ENCODE measurements around the gene UTS2B. TPM values are rescaled to one million over a fixed set of nuclear protein-coding genes. Genes with fewer than 3 reads are reported as not detected.
A peak's percentile ranks its signal among the peaks of the same experiment; 100 is the strongest.
"Not testable (repeated sequence)": the region's sequence is repeated elsewhere in the genome, so short reads cannot be mapped to it uniquely, and the experiment has no call there.

Gene UTS2B
- total and polyA plus RNA-seq, 5 donors = 0.16 to 1.2 (median 0.42) TPM

DNA sequence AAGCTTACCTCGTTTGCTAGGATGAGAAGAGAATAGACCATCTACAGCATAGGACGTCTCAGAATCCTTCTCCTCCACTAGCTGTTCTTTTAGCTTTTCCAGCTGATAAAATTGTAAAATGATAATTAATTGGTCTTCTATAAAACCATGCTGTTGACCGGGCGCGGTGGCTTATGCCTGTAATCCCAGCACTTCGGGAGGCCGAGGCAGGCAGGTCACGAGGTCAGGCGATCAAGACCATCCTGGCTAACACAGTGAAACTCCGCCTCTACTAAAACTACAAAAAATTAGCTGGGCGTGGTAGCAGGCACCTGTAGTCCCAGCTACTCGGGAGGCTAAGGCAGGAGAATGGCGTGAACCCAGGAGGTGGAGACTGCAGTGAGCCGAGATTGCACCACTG is 55.1 kb downstream of the UTS2B start:
- H3K27me3 ChIP-seq (ENCODE audit: control insufficient read depth, insufficient read depth); DNase-seq; H3K4me3 ChIP-seq (ENCODE audit: low read length); H3K9me3 ChIP-seq (ENCODE audit: control insufficient read depth, low read length); H3K4me1 ChIP-seq (ENCODE audit: control insufficient read depth, insufficient read depth, low read length); H3K27ac ChIP-seq (ENCODE audit: low read length); ATAC-seq; intact Hi-C loops (cut with DNase I): not testable (repeated sequence)
- whole genome bisulfite sequencing = 95% methylated on average over 14 of the region's 14 CpGs

DNA sequence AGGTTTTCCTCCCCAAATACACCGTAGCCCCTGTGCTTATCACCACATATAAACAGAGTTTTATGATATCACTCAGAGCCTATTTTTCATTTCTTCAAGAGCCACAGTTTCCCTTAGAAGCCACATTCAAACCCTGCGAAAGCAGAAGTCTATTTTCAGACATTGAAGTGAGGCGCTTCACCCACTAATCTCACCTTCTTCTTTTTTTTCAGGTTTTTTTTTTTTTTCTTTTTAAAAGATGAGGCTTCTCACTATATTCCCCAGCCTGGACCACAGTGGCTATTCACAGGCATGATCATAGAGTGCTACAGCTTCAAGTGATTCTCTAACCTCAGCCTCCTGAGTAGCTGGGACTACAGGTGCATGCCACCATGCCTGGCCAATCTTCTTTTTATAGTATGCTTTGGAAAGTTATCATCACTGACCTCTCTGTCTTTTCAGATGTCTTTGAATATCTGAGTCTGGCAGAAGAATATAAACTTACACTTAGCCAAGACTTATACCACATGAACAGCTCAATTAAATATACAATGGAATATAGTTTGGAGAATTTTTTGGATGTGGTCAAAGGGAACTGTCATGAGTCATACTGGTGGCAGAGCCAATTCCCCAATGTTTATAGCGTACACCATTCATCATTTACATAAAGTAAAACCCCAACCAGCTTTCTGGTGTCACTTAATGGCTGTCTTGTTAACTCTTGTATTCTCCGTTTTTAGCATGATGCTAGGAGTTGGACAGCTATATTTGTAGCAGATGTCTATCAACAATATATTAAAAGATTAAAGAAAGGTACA is 60.8 kb downstream of the UTS2B start:
- DNase-seq (no peak), ATAC-seq (no peak)
- Histone ChIP-seq H3K27ac (ENCODE audit: low read length) (no peak overlapping the region), H3K4me3 (ENCODE audit: low read length) (no peak overlapping the region), H3K27me3 (ENCODE audit: control insufficient read depth, insufficient read depth) (no peaks in the 10 kb centered on the region), H3K9me3 (ENCODE audit: control insufficient read depth, low read length) (no peaks in the 10 kb centered on the region), H3K4me1 (ENCODE audit: control insufficient read depth, insufficient read depth, low read length) (no peaks in the 10 kb centered on the region)
- WGBS = 72% methylated on average over 5 of the region's 5 CpGs
- intact Hi-C loops (cut with DNase I) = loop anchor here in 1 of 4 donors (10.0 kb wide), 1 partner anchor 115 kb away; no protein-coding TSS in a partner anchor

DNA sequence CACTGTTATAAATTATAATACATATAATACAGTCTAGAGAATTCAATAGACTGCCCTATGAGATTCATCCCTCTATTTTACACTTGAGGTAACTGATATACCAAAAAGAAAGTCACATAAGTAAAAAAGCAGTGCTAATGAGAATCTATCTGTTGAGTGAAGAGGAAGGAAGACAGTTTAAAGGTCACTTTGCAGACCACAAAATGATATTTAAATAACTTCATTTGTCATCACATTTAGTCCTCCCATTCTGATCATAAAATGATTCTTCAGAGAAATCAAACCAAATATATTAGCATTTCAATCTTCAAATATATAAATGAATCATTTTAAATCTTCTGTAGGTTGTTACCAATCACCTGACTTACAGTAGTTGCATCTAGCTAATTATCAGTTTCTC is 61.6 kb downstream of the UTS2B start:
- Histone ChIP-seq H3K27me3 (ENCODE audit: control insufficient read depth, insufficient read depth) (no peaks in the 10 kb centered on the region), H3K4me3 (ENCODE audit: low read length) (no peak overlapping the region), H3K4me1 (ENCODE audit: control insufficient read depth, insufficient read depth, low read length) (no peaks in the 10 kb centered on the region), H3K9me3 (ENCODE audit: control insufficient read depth, low read length) (no peaks in the 10 kb centered on the region), H3K27ac (ENCODE audit: low read length) (no peak overlapping the region)
- ATAC-seq (no peak), DNase-seq (no peak)
- intact Hi-C loops (cut with DNase I) = loop anchor here in 1 of 4 donors (10.0 kb wide), 1 partner anchor 116 kb away; no protein-coding TSS in a partner anchor

DNA sequence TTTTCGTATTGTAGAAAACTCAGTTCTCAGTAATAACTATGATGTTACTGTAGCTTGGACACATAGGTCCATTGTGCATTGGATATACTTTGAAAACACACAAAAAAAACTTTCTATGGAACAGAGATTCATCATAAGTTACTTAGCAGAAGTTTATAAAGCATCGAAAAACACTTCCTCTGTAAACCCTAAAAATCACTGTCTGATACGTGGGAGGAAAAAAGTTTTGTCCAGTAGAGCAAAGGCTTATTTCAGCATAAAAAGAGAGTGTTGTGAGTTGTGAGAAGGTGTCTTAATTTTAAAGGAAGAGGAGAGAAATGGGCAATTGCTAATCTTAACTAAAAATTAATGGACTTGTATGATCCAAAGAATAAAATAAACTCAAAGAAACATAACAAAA is 66.5 kb downstream of the UTS2B start:
- no peaks in the 10 kb centered on the region for H3K4me1 ChIP-seq (ENCODE audit: control insufficient read depth, insufficient read depth, low read length)
- H3K27ac ChIP-seq (ENCODE audit: low read length) = no peak overlapping the region
- H3K9me3 ChIP-seq (ENCODE audit: control insufficient read depth, low read length) = no peaks in the 10 kb centered on the region
- ATAC-seq (peak in 1 of 2 donors; percentile 26), DNase-seq (no peak)
- H3K27me3 ChIP-seq (ENCODE audit: control insufficient read depth, insufficient read depth) = no peaks in the 10 kb centered on the region
- intact Hi-C loops (cut with DNase I) = loop anchor here in 1 of 4 donors (10.0 kb wide), 1 partner anchor 121 kb away; no protein-coding TSS in a partner anchor
- 48% methylated on average over 3 of the region's 3 CpGs for WGBS
- no peak overlapping the region for H3K4me3 ChIP-seq (ENCODE audit: low read length)

DNA sequence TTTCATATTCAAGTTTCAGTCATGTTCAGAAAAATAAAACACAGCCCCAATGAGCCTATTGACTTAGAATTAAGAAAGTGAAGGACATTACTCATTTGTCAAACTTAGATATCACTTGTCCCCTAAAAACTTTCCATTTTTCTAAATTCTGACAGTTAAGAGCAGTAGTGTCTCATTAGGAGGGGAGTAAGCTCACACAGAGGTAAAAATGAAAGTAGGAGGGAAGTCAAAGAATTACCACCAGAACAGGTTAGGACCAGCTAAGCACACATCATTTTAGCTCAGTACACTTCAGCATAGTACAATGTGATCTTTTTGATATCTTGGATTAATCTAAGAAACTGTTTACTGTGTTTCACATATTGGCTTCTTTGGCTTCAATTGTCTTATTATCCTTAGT is 67.0 kb downstream of the UTS2B start:
- Histone ChIP-seq H3K4me1 (ENCODE audit: control insufficient read depth, insufficient read depth, low read length) (no peaks in the 10 kb centered on the region), H3K27ac (ENCODE audit: low read length) (no peak overlapping the region), H3K4me3 (ENCODE audit: low read length) (peak overlapping the region; percentile 32), H3K27me3 (ENCODE audit: control insufficient read depth, insufficient read depth) (no peaks in the 10 kb centered on the region), H3K9me3 (ENCODE audit: control insufficient read depth, low read length) (no peaks in the 10 kb centered on the region)
- DNase-seq (no peak), ATAC-seq (peak; percentile 48 to 65)
- intact Hi-C loops (cut with DNase I) = loop anchor here in 1 of 4 donors (10.0 kb wide), 1 partner anchor 121 kb away; no protein-coding TSS in a partner anchor

DNA sequence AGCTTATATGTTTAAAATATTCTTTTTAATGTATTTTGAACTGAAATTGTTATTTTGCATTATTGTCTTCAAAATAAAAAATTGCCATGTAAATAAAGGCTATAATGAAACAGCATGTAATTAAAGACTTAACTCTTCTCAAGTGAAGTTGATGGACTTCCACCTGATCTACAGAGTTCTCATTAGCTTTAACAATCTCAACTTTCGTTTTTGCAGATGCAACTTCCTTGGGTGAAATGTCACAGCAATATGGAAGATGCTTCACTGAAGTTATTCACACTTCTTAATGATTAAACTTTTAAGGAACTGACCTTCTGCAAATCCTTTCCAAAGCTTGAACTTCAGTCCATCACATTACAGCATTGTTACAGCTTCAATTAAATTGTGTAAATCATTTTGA is 67.7 kb downstream of the UTS2B start:
- DNase-seq (no peak), ATAC-seq (no peak)
- no peaks in the 10 kb centered on the region for H3K4me1 ChIP-seq (ENCODE audit: control insufficient read depth, insufficient read depth, low read length)
- H3K27me3 ChIP-seq (ENCODE audit: control insufficient read depth, insufficient read depth) = no peaks in the 10 kb centered on the region
- H3K9me3 ChIP-seq (ENCODE audit: control insufficient read depth, low read length) = no peaks in the 10 kb centered on the region
- no peak overlapping the region for H3K4me3 ChIP-seq (ENCODE audit: low read length)
- intact Hi-C loops (cut with DNase I) = loop anchor here in 1 of 4 donors (10.0 kb wide), 1 partner anchor 122 kb away; no protein-coding TSS in a partner anchor
- H3K27ac ChIP-seq (ENCODE audit: low read length) = no peak overlapping the region
- WGBS = 72% methylated on average over 1 of the region's 1 CpG

DNA sequence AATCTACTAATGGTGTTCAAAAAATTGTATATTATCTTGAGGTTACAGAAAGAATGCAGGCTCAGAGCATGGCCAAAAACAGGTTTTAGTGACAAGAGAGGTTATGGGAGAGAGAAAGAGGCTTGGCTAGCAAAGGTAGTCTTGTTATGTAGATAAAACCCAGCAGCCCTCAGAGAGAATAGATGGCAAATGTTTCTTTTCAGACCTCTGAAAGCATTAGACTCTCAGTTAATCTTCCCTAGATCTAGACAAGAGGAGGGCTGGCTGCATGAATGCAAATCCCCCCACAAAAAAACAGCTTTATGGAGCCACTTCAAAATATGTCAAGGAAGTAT is 69.1 kb downstream of the UTS2B start:
- DNase-seq (no peak), ATAC-seq (no peak)
- intact Hi-C loops (cut with DNase I) = loop anchor here in 1 of 4 donors (10.0 kb wide), 1 partner anchor 124 kb away; no protein-coding TSS in a partner anchor
- H3K27me3 ChIP-seq (ENCODE audit: control insufficient read depth, insufficient read depth) = no peaks in the 10 kb centered on the region
- H3K27ac ChIP-seq (ENCODE audit: low read length) = no peak overlapping the region
- H3K4me1 ChIP-seq (ENCODE audit: control insufficient read depth, insufficient read depth, low read length) = no peaks in the 10 kb centered on the region
- H3K4me3 ChIP-seq (ENCODE audit: low read length) = no peak overlapping the region
- H3K9me3 ChIP-seq (ENCODE audit: control insufficient read depth, low read length) = no peaks in the 10 kb centered on the region

DNA sequence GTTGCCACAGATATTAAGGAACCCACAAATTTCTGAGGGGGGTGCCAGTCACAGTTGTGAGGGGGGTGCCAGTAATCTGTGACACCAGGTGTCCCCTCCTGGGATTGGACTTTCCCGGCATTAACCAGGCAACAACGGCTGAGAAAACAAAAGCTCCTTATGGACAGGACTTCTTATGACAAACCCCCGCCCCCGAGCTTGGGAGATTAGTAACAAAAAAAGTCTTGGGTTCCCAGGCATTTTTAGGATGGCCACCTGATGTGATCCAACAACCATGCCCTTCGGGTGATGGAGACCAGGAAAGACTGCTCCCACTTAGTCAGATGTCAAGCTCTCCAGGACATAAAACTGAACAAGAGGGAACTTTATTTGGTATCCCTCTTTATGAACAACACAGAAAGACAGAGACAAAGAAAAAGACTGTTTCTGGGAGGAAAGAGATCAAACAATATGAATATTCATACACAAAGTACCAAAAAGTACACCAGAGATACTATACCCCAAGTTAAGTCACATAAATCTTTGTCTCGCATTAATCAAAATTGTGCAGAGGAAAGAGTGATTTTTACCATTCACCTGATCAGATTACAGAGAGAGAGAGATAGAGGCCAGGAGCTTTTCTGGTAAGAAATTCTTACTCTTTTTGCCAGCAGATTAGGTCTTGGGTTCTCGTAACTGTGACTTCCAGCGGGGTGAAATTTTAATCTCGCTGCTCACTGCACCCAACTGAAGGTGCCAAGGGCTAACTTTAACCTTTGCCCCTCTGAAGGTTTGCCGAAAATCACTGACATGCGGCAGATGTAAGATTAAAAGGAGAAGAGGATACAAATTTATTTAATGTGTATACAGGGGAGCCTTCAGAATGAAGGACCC is 69.7 kb downstream of the UTS2B start:
- H3K27ac ChIP-seq (ENCODE audit: low read length) = no peak overlapping the region
- no peak overlapping the region for H3K4me3 ChIP-seq (ENCODE audit: low read length)
- WGBS = 89% methylated on average over 11 of the region's 11 CpGs
- intact Hi-C loops (cut with DNase I) = loop anchor here in 1 of 4 donors (10.0 kb wide), 1 partner anchor 124 kb away; no protein-coding TSS in a partner anchor
- DNase-seq (no peak), ATAC-seq (no peak)
- no peaks in the 10 kb centered on the region for H3K4me1 ChIP-seq (ENCODE audit: control insufficient read depth, insufficient read depth, low read length)
- H3K9me3 ChIP-seq (ENCODE audit: control insufficient read depth, low read length) = no peaks in the 10 kb centered on the region
- no peaks in the 10 kb centered on the region for H3K27me3 ChIP-seq (ENCODE audit: control insufficient read depth, insufficient read depth)

DNA sequence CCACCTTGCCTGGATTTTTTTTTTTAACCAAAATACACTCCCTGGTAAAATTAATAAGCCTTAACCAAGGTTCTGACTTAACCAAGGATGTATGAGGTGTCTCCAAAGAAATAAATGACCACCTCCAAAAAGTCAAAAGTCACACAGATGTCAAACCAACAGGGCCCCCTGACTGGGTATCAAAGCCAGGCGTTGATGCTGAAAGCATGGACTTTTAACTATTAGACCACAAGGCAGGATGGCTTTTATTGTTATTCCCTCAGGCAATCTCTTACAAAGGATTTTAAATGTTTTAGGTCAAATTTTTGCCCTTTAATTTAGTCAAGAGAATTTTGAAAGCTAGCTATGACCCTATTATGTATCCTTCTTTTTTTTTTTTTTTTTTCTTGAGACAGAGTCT is 70.8 kb downstream of the UTS2B start:
- ATAC-seq (no peak), DNase-seq (no peak)
- Histone ChIP-seq H3K27me3 (ENCODE audit: control insufficient read depth, insufficient read depth) (no peaks in the 10 kb centered on the region), H3K9me3 (ENCODE audit: control insufficient read depth, low read length) (no peaks in the 10 kb centered on the region), H3K4me3 (ENCODE audit: low read length) (no peak overlapping the region), H3K27ac (ENCODE audit: low read length) (no peak overlapping the region), H3K4me1 (ENCODE audit: control insufficient read depth, insufficient read depth, low read length) (no peaks in the 10 kb centered on the region)
- intact Hi-C loops (cut with DNase I) = loop anchor here in 1 of 4 donors (10.0 kb wide), 1 partner anchor 135 kb away; no protein-coding TSS in a partner anchor
- 0% methylated on average over 1 of the region's 1 CpG for WGBS

DNA sequence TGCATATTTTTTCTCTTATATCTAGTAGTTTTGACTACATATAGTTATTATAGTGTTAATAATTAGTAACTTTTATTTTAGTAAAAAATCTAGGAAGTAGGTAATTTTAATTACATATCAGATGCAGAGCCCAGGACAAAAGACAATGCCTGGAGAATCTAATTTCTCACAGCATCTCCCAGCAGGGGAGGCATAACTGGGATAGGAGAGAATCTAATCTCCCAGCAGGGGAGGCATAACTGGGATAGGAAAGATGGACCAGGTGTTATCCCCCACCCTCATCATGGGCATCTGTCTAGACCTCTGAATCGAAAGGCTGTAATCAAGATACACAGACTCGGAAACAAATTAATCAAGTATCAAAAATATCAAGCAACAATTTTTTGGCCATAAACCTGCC is 73.0 kb downstream of the UTS2B start:
- no peaks in the 10 kb centered on the region for H3K4me1 ChIP-seq (ENCODE audit: control insufficient read depth, insufficient read depth, low read length)
- H3K27ac ChIP-seq (ENCODE audit: low read length) = no peak overlapping the region
- H3K4me3 ChIP-seq (ENCODE audit: low read length) = no peak overlapping the region
- intact Hi-C loops (cut with DNase I) = loop anchor here in 1 of 4 donors (10.0 kb wide), 1 partner anchor 138 kb away; no protein-coding TSS in a partner anchor
- DNase-seq (no peak), ATAC-seq (no peak)
- H3K27me3 ChIP-seq (ENCODE audit: control insufficient read depth, insufficient read depth) = no peaks in the 10 kb centered on the region
- no peaks in the 10 kb centered on the region for H3K9me3 ChIP-seq (ENCODE audit: control insufficient read depth, low read length)
- WGBS = 96% methylated on average over 2 of the region's 2 CpGs

DNA sequence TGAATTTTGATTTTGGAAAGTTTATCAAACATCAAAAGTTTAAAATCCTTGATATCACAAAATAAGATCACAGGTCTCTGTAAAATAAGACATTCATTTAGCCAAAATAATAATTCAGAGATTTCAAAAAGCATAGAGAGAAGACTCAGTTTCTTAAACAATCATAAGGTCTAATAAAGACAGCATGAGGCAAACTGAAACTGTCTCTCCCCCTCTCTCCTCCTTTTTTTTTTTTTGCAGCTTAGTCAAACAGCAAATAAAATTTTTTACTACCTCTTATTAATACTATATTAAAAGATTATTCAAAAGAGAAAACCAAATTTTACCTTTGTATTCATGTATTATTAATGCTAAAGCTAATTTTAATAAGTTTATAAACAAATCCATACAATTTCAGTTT is 73.9 kb downstream of the UTS2B start:
- H3K4me3 ChIP-seq (ENCODE audit: low read length) = no peak overlapping the region
- intact Hi-C loops (cut with DNase I) = loop anchor here in 1 of 4 donors (10.0 kb wide), 1 partner anchor 138 kb away; no protein-coding TSS in a partner anchor

More for the DNA sequence above, 73.9 kb downstream of the UTS2B start:
- H3K4me1 ChIP-seq (ENCODE audit: control insufficient read depth, insufficient read depth, low read length) = no peaks in the 10 kb centered on the region
- DNase-seq = no peak
- no peaks in the 10 kb centered on the region for H3K27me3 ChIP-seq (ENCODE audit: control insufficient read depth, insufficient read depth)
- ATAC-seq = no peak
- H3K27ac ChIP-seq (ENCODE audit: low read length) = no peak overlapping the region
- no peaks in the 10 kb centered on the region for H3K9me3 ChIP-seq (ENCODE audit: control insufficient read depth, low read length)

Data from right cardiac atrium (tissue), 5 donors.